ENCODE data around the gene NUDCD3. TPM values are rescaled to one million over a fixed set of nuclear protein-coding genes. Genes with fewer than 3 reads are reported as not detected.

Gene NUDCD3
- total RNA-seq, 1 donor from 2014 or later = 35.4 TPM

- no peak overlapping the region for H2AFZ ChIP-seq (replicated peaks)
- no peaks in the 10 kb centered on the region for H3K4me1 ChIP-seq
- Mint-ChIP-seq H3K27me3 (ENCODE audit: insufficient read depth, low read depth) (no peaks in the 10 kb centered on the region), H3K4me1 (peaks cover under 1% of the 10 kb centered on the region), H3K4me3 (no peak overlapping the region), H3K9me3 (no peaks in the 10 kb centered on the region), H3K36me3 (no peaks in the 10 kb centered on the region), H3K27ac (no peak overlapping the region)
- no peaks in the 10 kb centered on the region for H3F3A ChIP-seq (ENCODE audit: low read depth)
- no peaks in the 10 kb centered on the region for H3K9me3 ChIP-seq (ENCODE audit: low read depth)
- no peaks in the 10 kb centered on the region for H3K36me3 ChIP-seq
- H3K4me2 ChIP-seq = no peak overlapping the region
- no peak for DNase-seq (ENCODE audit: low spot score)
- H3K4me3 ChIP-seq = no peak overlapping the region
- no peak for TF ChIP-seq EZH2 (IDR thresholded peaks at IDR 0.05)
- no peaks in the 10 kb centered on the region for H3K79me2 ChIP-seq (ENCODE audit: low read depth)
- H3K27me3 ChIP-seq = peaks cover 4% of the 10 kb centered on the region
- no peak overlapping the region for H3K27ac ChIP-seq
- no peak overlapping the region for H3K9ac ChIP-seq
- no peaks in the 10 kb centered on the region for H4K20me1 ChIP-seq (ENCODE audit: low read depth)
These were observed 5.9 kb upstream of the NUDCD3 start for GRCh38 chr7:44496385-44496784.

DNA sequence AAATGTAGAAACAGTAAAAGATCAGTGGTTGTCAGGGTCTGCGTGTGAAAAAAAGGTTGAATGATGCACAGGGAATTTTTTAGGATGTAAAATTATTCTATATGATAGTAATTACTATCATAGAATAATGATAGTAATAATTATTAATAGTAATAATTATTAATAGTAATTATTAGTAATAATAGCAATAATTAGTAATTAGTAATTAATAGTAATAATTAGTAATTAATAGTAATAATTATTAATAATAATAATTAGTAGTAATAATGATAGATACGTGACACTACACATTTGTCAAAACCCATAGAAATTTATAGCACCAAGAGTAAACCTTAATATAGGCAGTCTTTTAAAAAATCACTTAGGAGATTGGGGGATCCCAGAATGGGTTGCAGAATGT lies 4.5 kb upstream of the NUDCD3 start:
- no peak overlapping the region for H3K4me2 ChIP-seq
- H3K27ac ChIP-seq = no peak overlapping the region
- H3K9me3 ChIP-seq (ENCODE audit: low read depth) = no peaks in the 10 kb centered on the region
- TF ChIP-seq EZH2 (IDR thresholded peaks at IDR 0.05) (no peak), EZH2phosphoT487 (IDR thresholded peaks at IDR 0.05) (no peak)
- TF ChIP-seq, protein P1, sequence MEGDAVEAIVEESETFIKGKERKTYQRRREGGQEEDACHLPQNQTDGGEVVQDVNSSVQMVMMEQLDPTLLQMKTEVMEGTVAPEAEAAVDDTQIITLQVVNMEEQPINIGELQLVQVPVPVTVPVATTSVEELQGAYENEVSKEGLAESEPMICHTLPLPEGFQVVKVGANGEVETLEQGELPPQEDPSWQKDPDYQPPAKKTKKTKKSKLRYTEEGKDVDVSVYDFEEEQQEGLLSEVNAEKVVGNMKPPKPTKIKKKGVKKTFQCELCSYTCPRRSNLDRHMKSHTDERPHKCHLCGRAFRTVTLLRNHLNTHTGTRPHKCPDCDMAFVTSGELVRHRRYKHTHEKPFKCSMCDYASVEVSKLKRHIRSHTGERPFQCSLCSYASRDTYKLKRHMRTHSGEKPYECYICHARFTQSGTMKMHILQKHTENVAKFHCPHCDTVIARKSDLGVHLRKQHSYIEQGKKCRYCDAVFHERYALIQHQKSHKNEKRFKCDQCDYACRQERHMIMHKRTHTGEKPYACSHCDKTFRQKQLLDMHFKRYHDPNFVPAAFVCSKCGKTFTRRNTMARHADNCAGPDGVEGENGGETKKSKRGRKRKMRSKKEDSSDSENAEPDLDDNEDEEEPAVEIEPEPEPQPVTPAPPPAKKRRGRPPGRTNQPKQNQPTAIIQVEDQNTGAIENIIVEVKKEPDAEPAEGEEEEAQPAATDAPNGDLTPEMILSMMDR (IDR thresholded peaks at IDR 0.05) = no peak
- H3F3A ChIP-seq (ENCODE audit: low read depth) = peaks cover 13% of the 10 kb centered on the region
- no peak overlapping the region for H3K4me3 ChIP-seq
- H3K4me3 Mint-ChIP-seq = no peak overlapping the region
- no peaks in the 10 kb centered on the region for H3K36me3 Mint-ChIP-seq
- no peaks in the 10 kb centered on the region for H3K36me3 ChIP-seq
- H3K4me1 ChIP-seq = no peaks in the 10 kb centered on the region
- DNase-seq (ENCODE audit: low spot score) = no peak
- H2AFZ ChIP-seq (replicated peaks) = no peak overlapping the region
- H3K4me1 Mint-ChIP-seq = peaks cover 8% of the 10 kb centered on the region
- H3K27ac Mint-ChIP-seq = no peak overlapping the region
- no peak overlapping the region for H3K9ac ChIP-seq
- H4K20me1 ChIP-seq (ENCODE audit: low read depth) = peaks cover 1% of the 10 kb centered on the region
- H3K9me3 Mint-ChIP-seq = no peaks in the 10 kb centered on the region
- no peaks in the 10 kb centered on the region for H3K27me3 Mint-ChIP-seq (ENCODE audit: insufficient read depth, low read depth)
- H3K27me3 ChIP-seq = peaks cover 4% of the 10 kb centered on the region
- H3K79me2 ChIP-seq (ENCODE audit: low read depth) = peaks cover 4% of the 10 kb centered on the region

DNA sequence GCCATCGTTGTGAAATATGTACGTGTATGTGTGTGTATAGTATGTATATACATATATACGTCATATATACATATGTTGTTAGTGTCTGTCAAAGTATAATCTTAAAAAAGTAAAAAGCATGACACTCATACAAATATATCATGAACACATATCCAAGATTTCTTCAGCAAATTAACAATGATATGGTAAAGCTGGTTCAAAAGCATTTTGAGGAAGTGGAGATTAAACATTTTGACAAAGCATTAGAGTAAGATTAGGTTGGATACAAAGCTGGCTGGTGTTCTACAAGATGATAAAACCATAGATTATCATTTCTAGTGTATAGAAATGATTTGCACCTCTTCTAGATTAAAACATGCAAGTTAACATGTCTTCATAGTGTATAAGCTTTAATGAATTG lies 771 bp upstream of the NUDCD3 start:
- Histone ChIP-seq H3F3A (ENCODE audit: low read depth) (peaks cover 13% of the 10 kb centered on the region), H3K4me1 (peaks cover 8% of the 10 kb centered on the region), H3K27me3 (peaks cover 4% of the 10 kb centered on the region), H3K36me3 (no peaks in the 10 kb centered on the region), H3K9ac (peak overlapping the region; percentile 90), H2AFZ (replicated peaks) (peak overlapping the region; percentile 95), H4K20me1 (ENCODE audit: low read depth) (peaks cover 34% of the 10 kb centered on the region), H3K9me3 (ENCODE audit: low read depth) (no peaks in the 10 kb centered on the region), H3K4me3 (peak overlapping the region; percentile 86), H3K79me2 (ENCODE audit: low read depth) (peaks cover 40% of the 10 kb centered on the region), H3K27ac (peak overlapping the region; percentile 99), H3K4me2 (peak overlapping the region; percentile 82)
- no peak for TF ChIP-seq EZH2 (IDR thresholded peaks at IDR 0.05)
- no peak for TF ChIP-seq EZH2phosphoT487 (IDR thresholded peaks at IDR 0.05)
- TF ChIP-seq, protein P1 (IDR thresholded peaks at IDR 0.05) = no peak
- H3K27me3 Mint-ChIP-seq (ENCODE audit: insufficient read depth, low read depth) = peaks cover 2% of the 10 kb centered on the region
- peaks cover 30% of the 10 kb centered on the region for H3K4me1 Mint-ChIP-seq
- peak overlapping the region; percentile 88 for H3K27ac Mint-ChIP-seq
- DNase-seq (ENCODE audit: low spot score) = no peak
- peak overlapping the region; percentile 90 for H3K4me3 Mint-ChIP-seq
- H3K36me3 Mint-ChIP-seq = peaks cover 5% of the 10 kb centered on the region
- H3K9me3 Mint-ChIP-seq = no peaks in the 10 kb centered on the region

GRCh38 chr7:44489955-44490350 lies 505 bp downstream of the NUDCD3 start:
- Histone ChIP-seq H3K4me3 (peak overlapping the region; percentile 86), H3K4me2 (peak overlapping the region; percentile 82), H4K20me1 (ENCODE audit: low read depth) (peaks cover 40% of the 10 kb centered on the region), H3K27me3 (no peaks in the 10 kb centered on the region), H3K9me3 (ENCODE audit: low read depth) (no peaks in the 10 kb centered on the region), H3K27ac (peak overlapping the region; percentile 99), H3K4me1 (peaks cover 8% of the 10 kb centered on the region), H2AFZ (replicated peaks) (peak overlapping the region; percentile 95), H3F3A (ENCODE audit: low read depth) (peaks cover 13% of the 10 kb centered on the region), H3K36me3 (no peaks in the 10 kb centered on the region), H3K9ac (peak overlapping the region; percentile 90), H3K79me2 (ENCODE audit: low read depth) (peaks cover 53% of the 10 kb centered on the region)
- Mint-ChIP-seq H3K9me3 (no peaks in the 10 kb centered on the region), H3K4me1 (peaks cover 30% of the 10 kb centered on the region), H3K27me3 (ENCODE audit: insufficient read depth, low read depth) (peaks cover 2% of the 10 kb centered on the region), H3K27ac (peak overlapping the region; percentile 82), H3K36me3 (peaks cover 8% of the 10 kb centered on the region), H3K4me3 (peak overlapping the region; percentile 90)
- DNase-seq (ENCODE audit: low spot score) = no peak
- peak; percentile 17 for TF ChIP-seq EZH2phosphoT487 (IDR thresholded peaks at IDR 0.05)
- TF ChIP-seq, protein P1 (IDR thresholded peaks at IDR 0.05) = no peak
